Adipocyte (in vitro differentiated cells): ENCODE data around the gene SMIM12.
A peak's percentile ranks its signal among the peaks of the same experiment; 100 is the strongest.
"Not testable (repeated sequence)": the region's sequence is repeated elsewhere in the genome, so short reads cannot be mapped to it uniquely, and the experiment has no call there.

Experiments used
- DNase-seq: peaks from one replicate; pipeline ENCODE4 v3.0.0-alpha.2; 2015; ENCODE audit warnings: low read depth
- H3K27me3 ChIP-seq: replicated peaks from 2 replicates; pipeline ENCODE4 v1.7.0; 2013; ENCODE audit warnings: mild to moderate bottlenecking, low read length, moderate library complexity; ENCODE audit not compliant: control insufficient read depth, insufficient read depth
- H3K36me3 ChIP-seq: 2 replicates; pipeline ENCODE4 v1.7.0; 2013; ENCODE audit warnings: low read length, mild to moderate bottlenecking, moderate library complexity; ENCODE audit not compliant: control insufficient read depth, insufficient read depth, severe bottlenecking
- H3K4me1 ChIP-seq: 2 replicates; pipeline ENCODE4 v1.7.0; 2013; ENCODE audit warnings: mild to moderate bottlenecking, low read length, moderate library complexity; ENCODE audit not compliant: control insufficient read depth, insufficient read depth
- H3K4me3 ChIP-seq: 2 replicates; pipeline ENCODE4 v1.7.0; 2013; ENCODE audit warnings: mild to moderate bottlenecking, low read length, moderate library complexity
- H3K9ac ChIP-seq: 2 replicates; pipeline ENCODE4 v1.7.0; 2013; ENCODE audit warnings: mild to moderate bottlenecking, low read length, moderate library complexity
- H3K9me3 ChIP-seq: 2 replicates; pipeline ENCODE4 v1.7.0; 2013; ENCODE audit warnings: mild to moderate bottlenecking, low read length, moderate library complexity; ENCODE audit not compliant: control insufficient read depth

The SMIM12 gene

GRCh38 chr1:34816778-34817177, 42.8 kb downstream of the SMIM12 start:
- Histone ChIP-seq H3K9me3 (no peaks in the 10 kb centered on the region), H3K4me3 (no peak overlapping the region), H3K4me1 (no peaks in the 10 kb centered on the region), H3K27me3 (no peaks in the 10 kb centered on the region), H3K36me3 (no peaks in the 10 kb centered on the region), H3K9ac (no peak overlapping the region)
- DNase-seq, result no peak

DNA sequence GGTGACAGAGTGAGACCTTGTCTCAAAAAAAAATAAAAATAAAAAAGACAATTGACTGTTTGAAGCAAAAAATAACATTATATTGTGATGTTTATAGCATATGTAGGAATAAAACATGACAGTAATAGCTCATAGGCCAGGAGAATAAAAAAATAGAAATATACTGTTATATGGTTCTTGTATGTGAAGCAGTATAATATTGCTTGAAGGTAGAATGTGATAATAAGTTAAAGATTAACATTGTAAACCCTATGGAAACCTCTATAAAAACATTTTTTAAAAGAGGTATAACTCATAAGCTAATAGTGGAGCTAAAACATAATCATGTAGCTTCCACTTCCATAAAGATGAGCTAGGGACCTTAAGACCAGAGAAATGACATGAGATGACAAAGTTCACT, 43.2 kb downstream of the SMIM12 start:
- no peak for DNase-seq
- no peaks in the 10 kb centered on the region for H3K36me3 ChIP-seq
- H3K9ac ChIP-seq, result no peak overlapping the region
- no peaks in the 10 kb centered on the region for H3K4me1 ChIP-seq
- H3K4me3 ChIP-seq, result no peak overlapping the region
- no peaks in the 10 kb centered on the region for H3K27me3 ChIP-seq
- no peaks in the 10 kb centered on the region for H3K9me3 ChIP-seq

DNA sequence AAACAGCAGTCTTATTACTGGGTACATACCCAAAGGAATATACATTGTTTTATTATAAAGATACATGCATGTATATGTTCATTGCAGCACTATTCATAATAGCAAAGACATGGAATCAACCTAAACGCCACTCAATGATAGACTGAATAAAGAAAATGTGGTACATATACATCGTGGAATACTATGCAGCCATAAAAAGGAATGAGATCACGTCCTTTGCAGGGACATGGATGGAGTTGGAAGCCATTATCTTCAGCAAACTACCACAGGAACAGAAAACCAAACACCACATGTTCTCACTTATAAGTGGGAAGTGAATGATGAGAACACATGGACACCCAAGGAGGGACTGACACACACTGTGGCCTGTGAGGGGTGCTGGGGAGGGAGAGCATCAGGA, 48.8 kb downstream of the SMIM12 start:
- DNase-seq, H3K36me3 ChIP-seq, H3K4me1 ChIP-seq, H3K9ac ChIP-seq, H3K9me3 ChIP-seq, H3K27me3 ChIP-seq, H3K4me3 ChIP-seq: not testable (repeated sequence)

DNA sequence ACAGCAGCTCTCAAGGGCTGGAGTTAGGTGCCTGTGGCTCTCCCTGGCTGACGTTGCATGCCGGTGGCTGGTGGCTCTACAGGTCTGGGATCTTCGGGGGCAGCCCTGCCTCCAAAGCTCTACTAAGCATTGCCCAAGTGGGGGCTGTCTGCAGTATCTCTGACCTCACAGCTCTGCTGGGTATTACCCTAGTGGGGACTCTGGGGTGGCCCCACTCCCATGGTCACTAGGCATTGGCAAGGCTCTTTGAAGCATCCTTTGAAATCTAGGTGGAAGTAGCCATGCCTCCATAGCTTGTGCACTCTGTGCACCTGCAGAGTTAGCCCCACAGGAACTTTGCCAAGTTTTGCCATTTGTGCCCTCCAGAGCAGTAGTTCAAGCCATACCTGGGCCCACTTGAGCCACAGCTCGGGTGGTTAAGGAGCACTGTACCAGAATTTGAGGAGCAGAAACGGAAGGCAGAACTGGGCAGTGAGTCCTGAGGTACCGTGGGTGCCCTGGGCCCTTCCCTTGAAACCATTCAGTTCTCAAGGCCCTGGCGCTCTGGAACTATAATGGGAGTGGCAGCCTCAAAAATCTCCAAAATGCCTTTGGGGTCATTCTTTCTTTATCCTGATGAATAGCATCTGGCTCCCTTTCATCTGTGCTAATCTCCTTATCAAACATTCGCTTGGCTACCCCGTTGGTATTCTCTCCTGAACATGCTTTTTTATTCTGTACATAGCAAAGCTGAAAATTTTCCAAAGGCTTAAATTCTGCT, 51.3 kb downstream of the SMIM12 start:
- Histone ChIP-seq H3K27me3 (no peaks in the 10 kb centered on the region), H3K9me3 (peaks cover 6% of the 10 kb centered on the region), H3K9ac (no peak overlapping the region), H3K4me1 (no peaks in the 10 kb centered on the region), H3K4me3 (no peak overlapping the region), H3K36me3 (no peaks in the 10 kb centered on the region)
- no peak for DNase-seq

DNA sequence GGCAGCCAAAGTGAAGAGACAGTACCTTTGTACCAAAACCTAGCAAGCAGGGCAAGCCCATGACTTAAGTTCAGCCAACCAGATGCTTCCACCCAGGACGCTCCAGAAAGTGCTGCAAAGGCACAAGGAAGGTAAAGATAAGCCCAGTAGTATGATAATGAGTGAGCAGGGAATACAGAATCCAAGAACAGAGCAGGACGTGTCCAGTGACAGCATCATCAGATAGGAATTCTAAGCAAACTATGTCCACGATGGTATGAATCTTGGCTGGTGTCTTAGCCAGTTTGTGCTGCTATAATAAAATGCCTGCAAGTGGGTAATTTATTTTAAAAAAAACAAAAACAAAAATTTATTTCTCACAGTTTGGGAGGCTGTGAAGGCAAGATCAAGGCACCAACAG, 53.2 kb downstream of the SMIM12 start:
- Histone ChIP-seq H3K4me3 (no peak overlapping the region), H3K36me3 (no peaks in the 10 kb centered on the region), H3K9ac (no peak overlapping the region), H3K4me1 (no peaks in the 10 kb centered on the region), H3K9me3 (peaks cover 6% of the 10 kb centered on the region), H3K27me3 (no peaks in the 10 kb centered on the region)
- peak; percentile 42 for DNase-seq

DNA sequence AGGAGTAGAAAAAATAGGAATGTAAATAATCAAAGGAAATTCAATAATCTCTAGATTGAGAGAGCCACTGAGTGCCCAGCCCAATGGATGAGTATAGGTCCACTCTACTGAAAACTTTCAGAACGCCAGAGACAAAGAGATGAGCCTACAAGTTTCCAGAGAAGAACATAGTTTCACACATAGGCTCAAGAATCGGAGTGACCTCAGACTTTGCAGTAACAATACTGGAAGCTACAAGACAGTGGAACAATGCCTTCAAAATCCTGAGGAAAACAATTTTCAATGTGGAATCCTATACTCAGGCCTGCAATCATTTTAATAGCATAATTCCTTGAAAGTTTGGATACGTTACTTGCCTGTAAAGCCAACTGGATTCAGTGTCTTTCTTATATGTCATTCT, 55.8 kb downstream of the SMIM12 start:
- H3K4me3 ChIP-seq, result no peak overlapping the region
- H3K4me1 ChIP-seq, result no peaks in the 10 kb centered on the region
- H3K9ac ChIP-seq, result no peak overlapping the region
- no peaks in the 10 kb centered on the region for H3K36me3 ChIP-seq
- peaks cover 6% of the 10 kb centered on the region for H3K9me3 ChIP-seq
- H3K27me3 ChIP-seq, result no peaks in the 10 kb centered on the region
- DNase-seq, result no peak
